ENCODE measurements around the gene NAALADL2.
"Not testable (repeated sequence)": the region's sequence is repeated elsewhere in the genome, so short reads cannot be mapped to it uniquely, and the experiment has no call there.

NAALADL2 gene

DNA sequence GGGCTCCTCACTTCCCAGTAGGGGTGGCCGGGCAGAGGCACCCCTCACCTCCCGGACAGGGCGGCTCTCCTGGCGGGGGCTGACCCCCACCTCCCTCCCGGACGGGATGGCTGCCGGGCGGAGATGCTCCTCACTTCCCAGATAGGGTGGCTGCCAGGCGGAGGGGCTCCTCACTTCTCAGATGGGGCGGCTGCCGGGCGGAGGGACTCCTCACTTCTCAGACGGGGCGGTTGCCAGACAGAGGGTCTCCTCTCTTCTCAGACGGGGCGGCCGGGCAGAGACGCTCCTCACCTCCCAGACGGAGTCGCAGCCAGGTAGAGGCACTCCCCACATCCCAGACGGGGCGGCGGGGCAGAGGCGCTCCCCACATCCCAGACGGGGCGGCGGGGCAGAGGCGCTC, 273.6 kb downstream of the NAALADL2 start:
- DNase-seq (ENCODE audit: low spot score), result not testable (repeated sequence)

DNA sequence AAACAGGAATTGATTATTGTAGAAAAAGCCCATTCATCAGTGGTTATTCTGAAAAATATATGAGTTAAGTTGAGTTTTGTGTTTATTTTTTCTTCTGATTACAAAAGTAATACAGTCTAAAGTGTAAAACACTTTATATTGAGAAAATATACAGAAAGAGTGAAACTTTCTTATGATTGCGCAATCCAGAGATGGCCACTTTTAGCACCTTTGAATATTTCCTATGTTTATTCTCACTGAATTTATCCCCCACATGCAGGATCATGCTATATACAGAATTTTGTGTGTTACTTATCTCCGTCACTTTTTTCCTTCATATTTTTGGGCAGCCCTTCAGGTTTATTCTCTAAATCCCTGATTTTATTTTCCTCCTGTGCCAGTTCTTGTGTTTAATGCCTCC, 285.2 kb downstream of the NAALADL2 start:
- no peak for DNase-seq (ENCODE audit: low spot score)

DNA sequence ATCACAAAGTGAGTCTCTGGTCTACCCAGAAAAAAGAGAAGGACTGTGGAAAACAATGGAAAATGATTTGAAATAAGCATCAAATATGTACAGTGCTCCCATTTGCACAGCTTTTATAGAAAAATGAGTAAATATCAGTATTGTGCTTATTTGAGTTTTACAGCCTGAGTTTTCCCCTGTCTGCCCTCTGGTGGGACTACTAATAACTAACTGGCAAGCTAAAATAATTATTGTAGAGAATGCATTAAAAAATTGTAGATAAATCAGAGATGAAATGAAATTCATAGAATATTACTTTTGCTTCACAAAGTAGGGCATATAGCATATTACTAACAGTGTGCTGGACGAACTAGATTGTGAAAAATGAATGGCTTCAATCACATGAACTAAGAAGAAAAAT, 287.1 kb downstream of the NAALADL2 start:
- DNase-seq (ENCODE audit: low spot score), result no peak

DNA sequence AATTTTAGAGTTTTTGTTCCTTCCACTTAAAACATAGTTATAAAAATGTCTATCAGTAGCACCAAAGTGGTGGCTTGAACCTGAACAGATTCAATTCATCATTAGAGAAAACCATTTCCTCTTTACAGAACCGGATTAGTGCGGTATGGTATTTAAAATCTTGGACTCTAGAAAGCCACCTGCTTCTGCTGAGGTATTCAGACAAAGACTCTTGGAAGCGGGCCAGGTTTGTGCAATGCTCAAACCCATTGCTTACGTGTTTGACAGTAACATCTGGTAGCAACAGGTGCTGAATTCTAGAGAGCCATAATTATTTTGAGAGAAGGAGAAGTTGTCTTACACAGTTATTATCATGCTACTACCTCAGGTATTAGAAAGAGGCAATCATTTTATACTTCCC, 290.5 kb downstream of the NAALADL2 start:
- no peak for DNase-seq (ENCODE audit: low spot score)

DNA sequence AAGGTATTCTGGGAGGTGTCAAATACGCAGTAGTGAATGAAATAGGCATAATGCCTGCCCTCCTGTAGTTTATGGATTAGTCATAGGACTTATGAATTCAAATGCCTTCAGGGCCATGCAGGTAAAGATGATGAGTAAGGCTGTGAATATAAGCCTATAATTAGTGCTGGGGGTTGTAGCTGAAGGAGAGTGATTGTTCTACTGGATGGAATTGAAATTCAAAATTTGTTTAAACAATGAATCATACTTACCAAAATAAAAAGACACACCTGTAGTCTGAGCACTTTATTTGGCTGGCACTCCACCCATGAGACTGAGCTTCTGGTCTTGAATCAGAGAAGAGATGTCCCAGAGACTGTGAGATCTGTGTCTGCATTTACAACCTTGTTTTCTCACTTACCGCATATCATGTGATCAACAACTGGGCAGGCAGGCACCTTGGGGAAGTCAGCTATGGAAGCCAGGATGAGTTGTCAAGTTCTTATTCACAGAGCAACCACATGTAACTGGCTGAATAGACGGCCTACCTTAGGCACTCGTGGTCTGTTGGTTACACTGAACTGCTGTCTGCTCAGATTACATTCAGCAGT, 291.8 kb downstream of the NAALADL2 start:
- no peak for DNase-seq (ENCODE audit: low spot score)

DNA sequence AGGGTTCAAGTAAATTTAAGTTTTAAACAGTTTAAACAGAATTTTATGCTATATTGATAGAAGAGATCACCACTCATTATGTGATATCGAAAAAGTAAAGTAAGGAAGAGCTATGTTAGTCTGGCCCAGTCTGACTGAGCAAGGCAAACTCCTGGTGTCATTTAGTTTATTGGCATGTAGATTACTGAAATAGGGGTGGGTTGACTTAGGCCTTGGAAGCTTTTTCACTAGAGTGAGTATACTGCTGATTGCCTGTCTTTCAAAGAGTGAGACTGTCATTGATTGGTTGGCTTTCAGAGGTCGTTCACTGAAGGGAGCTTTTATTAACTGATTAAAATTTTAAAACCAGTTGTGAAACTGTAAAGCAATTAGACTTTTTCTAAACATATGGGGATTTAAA, 294.5 kb downstream of the NAALADL2 start:
- DNase-seq (ENCODE audit: low spot score), result no peak

DNA sequence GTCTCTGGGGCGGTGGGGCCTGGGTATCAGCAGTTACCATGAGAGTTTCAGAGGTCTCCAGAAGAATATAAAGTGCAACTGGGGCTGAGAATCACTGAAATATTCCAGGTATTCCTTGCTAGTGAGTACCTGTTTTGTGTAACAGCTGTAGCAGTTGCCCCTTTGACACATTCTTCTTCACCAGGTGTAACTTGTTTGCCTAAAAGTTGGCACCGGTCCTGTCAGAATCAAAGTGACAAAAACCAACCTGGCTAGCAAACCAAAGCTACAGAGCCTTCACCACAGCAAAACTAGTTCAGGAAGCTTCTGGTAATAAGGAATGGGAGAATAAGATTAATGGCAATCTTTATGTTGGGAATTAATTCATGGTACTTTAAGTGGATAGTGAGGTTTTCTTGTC, 296.0 kb downstream of the NAALADL2 start:
- no peak for DNase-seq (ENCODE audit: low spot score)

DNA sequence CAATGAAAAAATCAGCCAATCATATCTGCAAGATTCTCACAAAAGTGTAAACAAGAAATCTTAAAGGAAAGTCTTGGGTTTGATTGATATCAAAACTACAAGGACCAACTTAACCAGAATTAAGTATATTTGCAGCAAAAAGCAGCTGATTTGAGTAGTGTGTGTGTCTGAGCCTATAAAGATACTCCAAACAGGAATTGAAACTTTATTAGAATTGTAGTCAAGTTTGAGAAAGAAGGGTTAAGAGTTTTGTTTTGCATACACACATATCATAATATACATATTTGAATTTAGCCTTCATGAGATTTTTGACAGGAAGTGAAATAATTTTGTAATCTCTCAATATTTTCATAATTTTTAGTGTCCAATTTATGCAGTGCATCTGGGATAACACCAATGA, 300.1 kb downstream of the NAALADL2 start:
- DNase-seq (ENCODE audit: low spot score), result no peak

DNA sequence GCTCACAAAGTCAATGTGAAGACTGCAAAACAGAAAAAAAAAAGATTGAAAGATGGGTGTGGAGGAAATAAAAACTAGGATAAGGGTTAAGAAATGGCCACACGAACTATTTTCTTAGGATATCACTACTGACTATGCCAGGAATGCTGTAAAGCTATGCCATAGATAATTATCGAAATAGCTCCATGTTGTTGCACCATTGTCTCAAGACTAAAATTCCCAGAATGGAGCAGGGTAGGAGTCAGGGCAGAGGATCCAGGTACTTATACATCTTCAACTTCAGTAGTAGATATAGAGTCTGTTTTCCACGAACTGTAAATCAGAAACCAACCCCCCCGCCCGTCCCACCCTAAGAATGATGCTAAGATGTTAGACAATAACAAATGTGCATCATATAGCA, 302.2 kb downstream of the NAALADL2 start:
- no peak for DNase-seq (ENCODE audit: low spot score)

DNA sequence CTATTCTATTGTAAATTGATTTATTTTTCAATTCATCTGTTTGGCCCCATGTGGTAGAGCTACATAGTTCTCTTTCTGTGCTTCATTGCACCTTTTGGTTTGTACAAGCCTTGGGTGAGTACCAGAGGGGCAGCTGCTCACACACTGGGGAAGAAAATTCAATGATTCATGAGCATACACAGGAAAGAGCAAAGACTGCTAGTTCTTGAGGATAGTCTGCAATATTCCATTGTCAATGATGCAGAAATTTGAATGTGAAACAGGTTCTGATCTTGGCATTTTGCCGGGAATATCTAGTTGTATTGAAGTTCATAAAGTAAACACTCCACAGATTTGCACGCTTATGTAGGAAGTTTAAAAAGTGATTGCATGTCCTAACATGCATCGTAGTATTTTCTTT, 304.6 kb downstream of the NAALADL2 start:
- DNase-seq (ENCODE audit: low spot score), result no peak

DNA sequence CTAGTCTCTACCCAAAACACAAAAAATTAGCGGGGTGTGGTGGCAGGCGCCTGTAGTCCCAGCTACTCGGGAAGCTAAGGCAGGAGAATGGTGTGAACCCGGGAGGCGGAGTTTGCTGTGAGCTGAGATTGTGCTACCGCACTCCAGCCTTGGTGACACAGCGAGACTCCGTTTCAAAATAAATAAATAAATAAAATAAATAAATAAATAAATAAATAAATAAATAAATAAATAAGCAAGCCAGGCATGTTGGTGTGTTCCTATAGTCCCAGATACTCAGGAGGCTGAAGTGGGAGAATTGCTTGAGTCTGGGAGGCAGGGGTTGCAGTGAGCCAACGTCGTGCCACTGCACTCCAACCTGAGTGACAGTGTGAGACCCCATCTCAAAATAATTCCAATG, 314.0 kb downstream of the NAALADL2 start:
- not testable (repeated sequence) for DNase-seq (ENCODE audit: low spot score)

DNA sequence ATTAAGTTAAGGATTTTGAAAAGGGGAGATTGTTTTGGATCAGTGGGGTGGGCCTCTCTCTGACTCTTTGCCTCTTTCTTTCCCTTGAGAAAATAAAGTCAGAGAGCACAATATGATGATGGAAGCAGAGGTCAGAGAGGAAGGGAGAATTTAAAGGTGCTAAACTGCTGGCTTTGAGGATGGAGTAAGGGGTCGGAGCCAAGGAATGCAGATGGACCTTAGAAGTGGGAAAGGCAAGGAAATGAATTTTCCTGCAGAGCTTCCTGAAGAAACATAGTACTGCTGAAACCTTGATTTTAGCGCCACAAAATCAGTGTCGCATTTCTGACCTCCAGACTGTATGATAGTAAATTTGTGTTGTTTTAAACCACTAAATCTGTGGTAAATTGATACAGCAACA, 317.4 kb downstream of the NAALADL2 start:
- no peak for DNase-seq (ENCODE audit: low spot score)

DNA sequence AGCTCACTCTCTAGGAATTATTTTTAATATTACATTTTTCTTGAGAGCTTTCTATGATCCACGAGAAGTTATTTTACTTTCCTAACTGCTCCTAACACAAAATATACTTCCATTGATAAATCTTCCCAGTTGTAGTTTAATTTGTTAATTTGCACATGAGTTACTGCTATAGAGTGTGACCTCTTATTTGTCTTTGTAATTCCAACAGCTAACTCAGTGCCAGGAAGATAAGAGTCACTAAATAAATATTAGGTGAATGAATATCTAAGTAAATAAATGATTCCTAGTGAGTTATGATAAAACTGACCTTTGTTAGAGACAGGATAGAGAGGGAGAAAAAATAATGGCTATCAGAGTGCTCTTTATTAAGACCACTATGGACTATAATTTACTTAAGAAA, 319.9 kb downstream of the NAALADL2 start:
- DNase-seq (ENCODE audit: low spot score), result no peak

DNA sequence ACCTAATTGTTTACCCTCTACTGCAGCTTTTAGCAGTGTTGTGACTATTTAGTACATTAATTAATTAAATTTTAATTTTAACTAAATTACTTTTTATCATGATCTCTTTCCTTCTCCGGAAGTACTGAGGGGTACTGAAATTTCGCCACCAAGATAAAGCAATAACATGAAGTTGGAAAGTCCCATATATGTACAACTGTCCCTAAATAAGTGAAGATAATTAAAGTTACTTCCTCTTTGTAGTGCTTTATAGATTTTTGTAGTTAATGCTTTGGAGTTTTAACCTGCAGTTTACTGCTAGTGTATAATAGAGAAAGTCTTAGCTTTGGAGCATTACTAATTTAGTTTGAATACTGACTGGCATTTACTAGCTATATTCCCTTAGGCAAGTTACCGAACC, 325.3 kb downstream of the NAALADL2 start:
- DNase-seq (ENCODE audit: low spot score), result no peak

DNA sequence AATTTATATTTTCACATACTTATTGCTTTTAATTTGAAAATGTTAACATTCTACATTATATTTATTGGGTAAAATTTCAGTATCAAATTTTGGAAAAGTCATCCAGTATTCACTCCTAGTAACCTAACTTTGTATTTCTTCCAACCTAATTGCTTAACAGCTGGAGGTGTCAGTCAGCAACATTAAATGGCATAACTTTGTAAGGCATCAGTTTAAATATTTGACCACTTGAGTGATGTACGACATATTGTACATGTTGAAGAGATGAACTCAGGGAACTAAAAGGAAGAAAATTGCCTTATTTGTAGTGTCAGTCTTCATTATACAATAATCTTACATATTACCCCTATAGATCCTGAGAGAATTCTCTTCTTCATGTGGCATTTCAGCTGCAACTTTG, 326.8 kb downstream of the NAALADL2 start:
- DNase-seq (ENCODE audit: low spot score), result no peak

DNA sequence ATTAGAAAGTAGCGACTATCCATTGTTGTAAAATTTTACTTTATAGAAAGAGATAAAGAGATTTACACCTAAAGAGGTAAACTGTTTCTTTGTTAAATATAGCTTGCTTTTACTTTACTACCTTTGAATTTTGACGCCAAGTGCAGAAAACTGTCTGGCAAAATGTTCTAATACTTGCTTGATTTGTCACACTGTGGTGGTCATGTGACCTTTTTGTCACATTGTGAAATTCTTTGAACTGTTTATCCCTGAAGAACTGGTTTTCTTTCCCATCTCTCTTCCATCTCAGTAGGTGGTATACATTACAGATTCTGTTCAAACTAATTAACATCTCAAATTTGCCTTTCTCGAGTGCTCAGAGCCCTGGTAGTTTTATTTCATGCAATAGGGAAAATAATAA, 327.4 kb downstream of the NAALADL2 start:
- no peak for DNase-seq (ENCODE audit: low spot score)

DNA sequence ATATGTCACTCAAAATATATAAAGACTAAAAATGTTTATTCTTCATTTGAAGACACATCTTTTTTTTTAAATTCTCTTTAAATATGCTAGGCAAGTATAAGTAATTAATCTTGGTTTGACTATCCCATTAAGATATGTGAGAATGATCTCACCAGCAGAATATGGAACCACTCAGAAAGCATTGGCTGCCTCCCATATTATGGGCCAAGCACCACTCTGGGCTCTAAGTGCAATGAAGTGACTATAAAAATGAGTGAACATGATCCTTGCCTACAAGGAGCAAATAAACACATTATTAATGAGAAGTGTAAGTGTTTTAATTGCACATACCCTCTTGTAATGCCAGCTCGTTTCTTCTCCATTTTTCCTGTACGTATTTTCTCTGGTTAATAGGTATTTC, 328.5 kb downstream of the NAALADL2 start:
- no peak for DNase-seq (ENCODE audit: low spot score)

DNA sequence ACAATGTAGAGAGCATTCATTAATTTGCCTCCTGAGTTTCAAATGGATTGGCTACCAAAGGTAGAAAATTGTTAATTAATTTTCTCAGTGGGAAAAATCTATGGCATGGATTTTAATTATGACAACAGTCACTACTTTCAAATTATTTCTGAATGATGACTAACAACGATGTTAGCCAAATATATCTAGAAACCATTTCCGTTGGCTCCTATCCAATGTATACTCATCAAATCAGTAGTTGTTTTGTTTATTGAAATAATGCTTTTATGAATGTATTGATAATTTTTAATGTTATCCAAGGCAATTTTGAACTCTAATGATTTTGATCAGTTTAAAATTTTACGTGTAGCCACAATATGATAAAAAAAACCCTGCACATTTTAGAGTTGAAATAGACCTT, 333.4 kb downstream of the NAALADL2 start:
- DNase-seq (ENCODE audit: low spot score), result no peak

DNA sequence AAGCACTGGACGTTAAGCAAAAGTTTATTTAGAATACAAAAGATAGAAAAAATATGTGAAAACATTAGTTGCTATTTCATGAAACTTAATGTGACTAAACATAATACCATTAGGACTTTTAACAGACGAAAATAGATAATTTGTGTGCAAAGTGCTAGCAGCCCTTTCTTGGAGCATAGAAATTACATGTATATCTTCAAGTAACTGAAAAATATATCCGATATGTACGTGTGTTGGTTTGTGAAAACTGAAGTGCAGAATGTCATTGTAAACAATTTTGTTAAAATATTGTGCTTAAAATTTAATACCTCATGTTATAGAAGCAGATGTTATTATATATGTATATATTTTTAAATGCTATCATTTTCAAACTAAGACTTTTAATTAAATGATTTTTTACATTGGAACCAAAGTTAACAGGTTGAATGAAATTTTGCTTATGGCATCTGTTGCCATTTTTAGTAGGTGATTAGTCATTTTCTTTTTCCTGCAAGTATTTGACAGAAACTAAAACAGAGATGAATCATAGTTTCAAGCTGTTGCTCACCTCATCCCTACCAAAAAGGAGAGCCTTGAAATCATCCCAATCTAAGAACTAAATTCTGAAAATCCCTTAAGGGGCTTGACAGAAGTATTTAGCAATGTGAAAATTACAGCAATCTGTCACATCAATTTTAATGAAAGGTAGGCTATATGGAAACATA, 334.8 kb downstream of the NAALADL2 start:
- no peak for DNase-seq (ENCODE audit: low spot score)

DNA sequence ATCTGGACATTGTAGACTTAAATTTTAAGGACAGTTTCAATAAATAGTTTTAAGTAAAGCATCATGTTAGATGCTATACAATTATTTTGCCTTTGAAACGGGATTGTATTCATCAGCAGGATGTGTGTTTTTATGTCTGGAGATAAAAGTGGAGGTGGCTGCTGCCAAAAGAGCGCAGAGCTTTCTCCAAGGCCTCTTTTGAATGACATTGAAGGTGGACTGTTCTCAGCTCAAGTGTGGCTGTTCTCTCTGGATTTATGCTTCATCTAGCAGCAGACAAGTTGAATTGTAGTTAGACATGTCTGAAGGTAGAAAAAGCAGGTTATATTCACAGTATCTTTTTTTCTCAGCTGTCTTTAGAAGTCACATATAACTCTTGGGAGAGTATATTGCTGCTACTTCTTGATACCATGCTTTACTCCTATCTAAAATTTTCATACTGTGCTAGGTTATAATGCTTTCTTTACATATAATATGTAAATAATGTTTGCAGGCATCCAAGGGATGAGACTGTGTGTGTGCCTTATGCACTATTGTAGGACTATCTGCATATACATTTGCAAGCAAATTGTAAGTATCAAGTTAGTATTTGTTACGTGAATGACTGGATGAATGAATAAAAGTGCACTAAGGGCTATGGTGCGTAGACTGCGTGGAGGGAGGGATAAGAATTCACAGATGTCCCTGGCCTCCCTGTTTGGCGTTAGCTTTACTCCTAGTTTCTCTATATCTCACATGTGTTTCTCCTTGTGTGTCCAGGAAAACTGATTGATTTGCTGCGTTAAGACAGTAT, 340.1 kb downstream of the NAALADL2 start:
- no peak for DNase-seq (ENCODE audit: low spot score)

DNA sequence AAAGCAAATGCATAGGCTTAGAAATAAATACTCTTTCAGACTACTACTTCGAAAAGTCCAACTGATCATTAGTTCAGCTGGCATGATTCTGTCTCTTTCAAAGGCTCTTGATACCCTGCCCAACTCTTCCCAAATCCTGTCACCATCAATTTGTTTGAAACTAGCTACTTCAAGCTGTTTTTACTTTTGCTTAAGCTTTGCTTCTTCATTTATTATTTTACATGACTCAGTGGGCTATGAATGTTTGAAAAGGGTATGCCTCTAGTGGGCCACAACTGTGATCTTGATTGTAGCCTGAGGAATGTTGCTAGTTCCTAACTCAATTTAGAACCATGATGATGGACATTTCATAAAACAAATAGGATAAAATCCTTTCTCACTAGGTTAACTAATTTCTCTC, 340.8 kb downstream of the NAALADL2 start:
- no peak for DNase-seq (ENCODE audit: low spot score)

DNA sequence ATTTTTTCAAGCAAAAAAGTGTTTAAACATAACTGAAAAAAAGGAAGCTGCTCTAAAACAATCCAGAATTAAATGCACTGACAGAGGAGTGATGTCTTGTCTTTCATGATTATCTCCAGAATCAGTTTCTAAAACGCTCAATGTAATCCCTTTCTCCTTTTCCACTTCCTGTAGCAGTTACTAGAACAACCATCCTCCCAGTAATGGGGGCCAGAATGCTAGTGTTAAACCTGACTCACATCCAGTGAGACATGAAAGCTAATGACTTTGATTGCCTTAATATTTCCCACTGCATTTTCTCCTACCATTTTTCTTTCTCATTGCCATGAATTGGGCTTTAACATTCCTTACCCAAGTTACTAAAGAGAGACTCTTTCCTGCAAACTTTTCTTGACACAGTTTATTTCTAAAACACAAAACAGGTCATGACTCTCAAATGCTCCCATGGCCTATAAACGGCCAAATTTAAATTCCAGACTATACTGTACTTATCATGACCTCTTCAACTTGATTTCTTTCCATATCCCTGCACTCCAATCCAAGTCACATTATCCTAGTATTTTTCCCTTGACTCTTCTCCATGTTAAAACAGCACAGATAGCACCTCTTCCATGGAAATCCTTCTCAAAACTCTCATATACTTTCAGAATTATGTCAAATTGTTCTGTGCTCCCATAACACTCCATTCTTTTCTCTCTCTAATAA, 341.4 kb downstream of the NAALADL2 start:
- no peak for DNase-seq (ENCODE audit: low spot score)

DNA sequence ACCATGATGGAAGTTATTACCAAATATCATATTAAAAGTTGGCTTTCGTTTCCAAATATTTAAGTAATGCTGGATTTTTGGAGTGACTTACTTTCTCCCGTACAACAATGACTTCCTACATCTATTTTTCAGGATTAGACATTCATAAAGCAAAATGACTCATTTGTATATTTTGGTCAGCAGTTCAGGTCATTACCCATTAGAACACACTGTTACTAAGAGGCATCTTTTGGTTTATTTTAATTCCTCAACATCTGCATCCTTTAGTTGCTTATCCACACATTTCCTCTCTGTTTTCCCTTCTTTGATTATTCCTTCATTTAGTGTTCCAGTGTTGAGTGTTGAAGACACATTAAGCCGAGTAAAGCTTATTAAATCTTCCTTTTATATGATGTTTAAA, 348.2 kb downstream of the NAALADL2 start:
- no peak for DNase-seq (ENCODE audit: low spot score)

All from HuH-7 (cell line).